Renal cortical epithelial cell (primary cell): ENCODE results near the gene CHST10. TPM values are rescaled to one million over a fixed set of nuclear protein-coding genes. Genes with fewer than 3 reads are reported as not detected.
A peak's percentile ranks its signal among the peaks of the same experiment; 100 is the strongest.
"Not testable (repeated sequence)": the region's sequence is repeated elsewhere in the genome, so short reads cannot be mapped to it uniquely, and the experiment has no call there.

Experiments
- DNase-seq: peaks from one replicate; pipeline ENCODE4 v3.0.0-alpha.2; 2011; ENCODE audit warnings: low read depth
- total RNA-seq: library from RNA; depleted of rRNA; stranded (reverse); fragments of >200 nt; gene quantifications from 2 replicates; pipeline ENCODE4 v1.2.3, GENCODE V29; 2014

CHST10 gene
- 11.3 and 18.2 TPM in 2 replicates for total RNA-seq

GRCh38 chr2:100416935-100417710 lies at the start of gene CHST10:
Gene CHST10, minus strand, starts transcription at chr2:100417668. Its CDS starts 10,993 bp downstream, at chr2:100406675.
- peak; percentile 11 for DNase-seq

GRCh38 chr2:100460904-100461530 lies 43.5 kb upstream of the CHST10 start:
- no peak for DNase-seq

DNA sequence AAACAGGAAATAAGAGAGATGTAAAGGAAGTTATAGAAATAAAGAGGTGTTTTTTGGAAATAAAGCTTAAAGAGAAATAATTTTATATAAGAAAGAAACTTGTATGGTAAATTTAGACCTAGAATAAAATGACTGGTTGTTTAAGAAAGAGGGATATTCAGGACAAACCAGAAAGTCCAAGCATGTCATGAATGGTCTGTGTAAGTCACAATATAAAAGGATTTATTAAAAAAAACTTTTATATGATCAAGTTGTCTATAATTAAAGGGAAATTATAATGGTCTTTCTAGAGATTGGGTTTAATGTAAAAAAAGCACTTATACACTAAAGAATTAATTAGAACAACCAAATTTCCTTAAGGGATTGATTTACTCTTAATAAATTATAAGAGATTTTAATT lies 38.9 kb upstream of the CHST10 start:
- DNase-seq = not testable (repeated sequence)

DNA sequence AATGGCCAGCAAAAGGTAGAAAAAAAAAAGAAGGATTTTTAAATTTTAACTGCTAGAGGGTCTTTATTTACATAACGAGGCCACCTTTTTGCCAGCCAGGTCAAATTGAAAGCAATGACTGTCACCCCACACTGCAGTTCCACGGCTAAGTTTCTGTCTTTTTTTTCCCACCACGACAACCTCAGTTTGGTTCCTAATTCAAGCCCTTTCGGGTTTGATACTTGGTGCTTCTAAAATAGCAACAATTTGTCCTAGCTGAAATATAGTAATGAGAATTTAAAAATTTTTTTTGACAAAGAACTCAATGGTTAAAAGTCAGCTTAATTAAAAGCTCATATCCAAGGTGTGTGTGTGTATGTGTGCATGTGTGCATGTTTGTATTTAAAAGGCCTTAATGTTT lies 36.4 kb upstream of the CHST10 start:
- no peak for DNase-seq

GRCh38 chr2:100451734-100452133 lies 34.3 kb upstream of the CHST10 start:
- DNase-seq = peak; percentile 46

DNA sequence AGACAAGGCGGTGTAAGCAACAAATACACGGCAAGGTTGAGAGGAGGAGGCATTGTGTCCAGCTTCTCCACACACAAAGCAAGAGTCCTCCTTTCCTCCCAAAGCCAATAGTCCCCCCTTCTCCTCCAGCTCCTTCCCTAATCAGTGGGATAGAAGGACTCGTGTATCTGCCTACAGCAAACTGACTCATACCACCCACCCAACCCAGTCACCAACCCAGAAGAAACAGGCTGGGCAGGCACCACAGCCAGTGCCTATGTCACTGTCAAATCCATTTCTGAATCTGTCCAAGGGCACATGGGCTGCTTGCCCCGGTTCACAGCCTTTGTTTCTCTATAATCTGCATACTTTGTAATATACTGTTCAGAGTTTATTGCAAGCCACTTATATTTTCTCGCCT lies 33.6 kb upstream of the CHST10 start:
- DNase-seq = no peak

DNA sequence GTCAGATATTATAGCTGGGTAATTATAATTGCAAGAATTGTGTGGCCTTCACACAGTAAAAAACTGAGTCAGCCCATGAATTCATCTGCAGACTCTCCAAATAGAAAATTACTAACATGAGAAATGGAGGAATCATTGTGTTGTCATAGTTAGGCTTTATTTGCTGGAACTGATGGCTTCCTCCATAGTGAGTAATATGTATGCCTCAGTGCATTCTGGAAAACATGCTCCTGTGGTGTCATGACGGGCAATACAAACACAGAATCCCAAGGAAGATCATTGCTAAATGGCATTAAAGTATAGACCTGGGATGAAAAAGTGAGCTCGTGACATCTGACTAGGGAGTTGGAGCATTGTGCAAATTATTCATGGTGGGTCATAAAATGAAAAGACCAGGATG lies 29.2 kb upstream of the CHST10 start:
- peak; percentile 55 for DNase-seq

DNA sequence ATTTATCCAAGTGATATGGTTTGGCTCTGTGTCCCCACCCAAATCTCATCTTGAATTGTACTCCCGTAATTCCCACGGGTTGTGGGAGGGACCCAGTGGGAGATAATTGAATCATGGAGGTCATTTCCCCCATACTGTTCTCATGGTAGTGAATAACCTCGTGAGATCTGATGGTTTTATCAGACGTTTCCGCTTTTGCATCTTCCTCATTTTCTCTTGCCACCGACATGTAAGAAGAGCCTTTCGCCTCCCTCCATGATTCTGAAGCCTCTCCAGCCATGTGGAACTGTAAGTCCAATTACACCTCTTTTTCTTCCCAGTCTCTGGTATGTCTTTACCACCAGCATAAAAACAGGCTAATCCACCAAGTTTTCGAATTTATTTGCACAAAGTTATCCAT lies 20.3 kb upstream of the CHST10 start:
- DNase-seq = no peak

- DNase-seq = no peak
These were observed 12.3 kb upstream of the CHST10 start for GRCh38 chr2:100429726-100430125.

DNA sequence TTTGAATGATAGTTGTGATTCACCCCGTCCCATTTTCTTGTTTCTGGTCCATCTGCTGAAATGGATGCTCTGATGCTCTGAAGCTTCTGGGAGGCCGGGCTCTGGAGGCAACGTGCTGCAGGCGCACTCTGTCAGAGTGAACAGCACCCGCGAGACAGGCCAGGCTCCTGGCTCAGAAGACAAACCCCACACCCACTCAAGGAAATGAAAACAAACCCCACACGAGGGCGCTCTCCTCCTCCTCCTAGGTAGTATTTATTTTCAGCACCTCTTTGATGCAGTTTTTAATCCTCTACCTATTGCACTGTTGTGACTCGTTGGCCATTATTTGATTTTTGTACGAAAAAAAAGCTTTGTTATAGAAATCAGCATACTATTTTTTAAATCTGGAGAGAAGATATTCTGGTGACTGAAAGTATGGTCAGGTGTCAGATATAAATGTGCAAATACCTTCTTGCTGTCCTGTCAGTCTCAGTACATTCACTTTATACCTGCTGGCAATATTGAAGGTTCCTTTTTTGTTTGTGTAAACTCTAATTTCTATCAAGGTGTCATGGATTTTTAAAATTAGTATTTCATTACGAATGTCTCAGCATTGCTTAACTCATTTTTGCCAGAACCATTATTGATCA lies 10.3 kb upstream of the CHST10 start:
- DNase-seq = peak; percentile 54

GRCh38 chr2:100427111-100427510 lies 9.6 kb upstream of the CHST10 start:
- no peak for DNase-seq

GRCh38 chr2:100426384-100426720 lies 8.9 kb upstream of the CHST10 start:
- no peak for DNase-seq

- DNase-seq = no peak
These were observed 8.3 kb upstream of the CHST10 start for GRCh38 chr2:100425573-100426383.

- DNase-seq = no peak
These were observed 7.6 kb upstream of the CHST10 start for GRCh38 chr2:100425107-100425506.

DNA sequence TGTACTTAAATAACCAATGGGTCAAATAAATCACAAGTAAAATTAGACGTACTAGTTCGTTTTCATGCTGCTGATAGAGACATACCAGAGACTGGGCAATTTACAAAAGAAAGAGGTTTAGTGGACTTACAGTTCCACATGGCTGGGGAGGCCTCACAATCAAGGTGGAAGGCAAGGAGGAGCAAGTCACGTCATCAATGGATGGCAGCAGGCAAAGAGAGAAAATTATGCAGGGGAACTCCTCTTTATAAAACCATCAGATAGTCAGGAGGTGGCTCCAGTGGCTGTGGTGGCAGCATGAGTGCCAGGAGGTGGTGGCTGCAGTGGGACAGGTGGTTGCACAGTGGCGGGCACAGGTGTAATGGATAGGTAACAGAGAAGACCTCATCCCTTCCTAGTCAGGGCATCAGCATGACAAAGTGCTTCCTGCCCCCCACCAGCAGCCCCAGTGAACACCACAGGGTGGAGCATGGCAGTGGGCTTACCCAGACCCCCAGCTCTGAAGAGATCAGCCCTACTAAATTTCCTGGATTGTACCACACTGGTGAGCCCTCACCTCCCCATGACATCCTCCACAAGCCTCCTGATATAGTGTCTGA lies 6.9 kb upstream of the CHST10 start:
- no peak for DNase-seq

GRCh38 chr2:100423631-100424030 lies 6.2 kb upstream of the CHST10 start:
- no peak for DNase-seq

- peak; percentile 33 for DNase-seq
These were observed 5.0 kb upstream of the CHST10 start for GRCh38 chr2:100422320-100423055.

GRCh38 chr2:100419915-100420314 lies 2.4 kb upstream of the CHST10 start:
- no peak for DNase-seq

GRCh38 chr2:100418406-100418962 lies 1.0 kb upstream of the CHST10 start:
- no peak for DNase-seq

GRCh38 chr2:100417711-100418124 lies 250 bp upstream of the CHST10 start:
- no peak for DNase-seq
